WTC11 (cell line): Measurements from ENCODE around the gene ZNHIT2. TPM values are rescaled to one million over a fixed set of nuclear protein-coding genes. Genes with fewer than 3 reads are reported as not detected.

Experiments
- ATAC-seq: fragments of 200-7000 bp; cut with Tn5 transposase; 2 replicates; pipeline ENCODE4 v1.10.0; 2021; ENCODE audit warnings: mild to moderate bottlenecking, moderate library complexity
- CTCF ChIA-PET: fragments of 300-600 bp; sonication (Branson Sonifier 250); formaldehyde crosslinking; loops from one replicate; lab custom pipeline; 2021; ENCODE audit warnings: antibody characterized with exemption; lab: Charles Lee
- POLR2A ChIA-PET: fragments of 350-600 bp; sonication (Branson Sonifier 250); formaldehyde crosslinking; loops from one replicate; lab custom pipeline; 2021; ENCODE audit warnings: antibody characterized with exemption; lab: Charles Lee
- DNase-seq: peaks from one replicate; pipeline ENCODE4 v3.0.0; 2021; ENCODE audit warnings: low spot score
- H3K27ac Mint-ChIP-seq: 2 replicates; pipeline ENCODE4 v1.8.0; 2021; ENCODE audit warnings: mixed read lengths
- H3K27me3 Mint-ChIP-seq: 2 replicates; pipeline ENCODE4 v1.8.0; 2021; ENCODE audit warnings: low read depth, mild to moderate bottlenecking, moderate library complexity, mixed read lengths
- H3K36me3 Mint-ChIP-seq: 2 replicates; pipeline ENCODE4 v1.8.0; 2021; ENCODE audit warnings: mixed read lengths
- H3K4me1 Mint-ChIP-seq: 2 replicates; pipeline ENCODE4 v1.8.0; 2022; ENCODE audit warnings: mixed read lengths
- H3K4me3 Mint-ChIP-seq: 2 replicates; pipeline ENCODE4 v1.8.0; 2021; ENCODE audit warnings: mild to moderate bottlenecking, moderate library complexity, mixed read lengths
- H3K9me3 Mint-ChIP-seq: 2 replicates; pipeline ENCODE4 v1.8.0; 2021; ENCODE audit warnings: mixed read lengths
- ARID4B ChIP-seq: sonication (generic); formaldehyde crosslinking; IDR thresholded peaks from 2 replicates; pipeline ENCODE4 v1.8.0; 2023; ENCODE audit warnings: missing genetic modification reagents, mild to moderate bottlenecking, borderline replicate concordance
- ATF2 ChIP-seq: sonication (generic); formaldehyde crosslinking; IDR thresholded peaks from 2 replicates; pipeline ENCODE4 v1.8.1; 2022; ENCODE audit warnings: low read depth, missing genetic modification reagents, borderline replicate concordance
- CTCF ChIP-seq: fragments of 200-600 bp; IDR thresholded peaks from 2 replicates; pipeline ENCODE4 v1.8.0; 2022; ENCODE audit warnings: antibody characterized with exemption
- E2F1 ChIP-seq: sonication (generic); formaldehyde crosslinking; IDR thresholded peaks from 2 replicates; pipeline ENCODE4 v1.8.0; 2022; ENCODE audit warnings: mild to moderate bottlenecking, missing genetic modification reagents
- FOXK1 ChIP-seq: sonication (generic); formaldehyde crosslinking; IDR thresholded peaks from 2 replicates; pipeline ENCODE4 v1.8.0; 2022; ENCODE audit warnings: mild to moderate bottlenecking, moderate library complexity, missing genetic modification reagents
- GABPB1 ChIP-seq: sonication (generic); formaldehyde crosslinking; IDR thresholded peaks from 2 replicates; pipeline ENCODE4 v1.8.1; 2023; ENCODE audit warnings: mild to moderate bottlenecking, missing genetic modification reagents
- GRHL2 ChIP-seq: fragments of 250-450 bp; sonication (Bioruptor Pico); IDR thresholded peaks from 2 replicates; pipeline ENCODE4 v1.8.0; 2022; ENCODE audit warnings: mild to moderate bottlenecking, moderate library complexity; ENCODE audit not compliant: insufficient replicate concordance, severe bottlenecking
- IRF1 ChIP-seq: sonication (generic); formaldehyde crosslinking; IDR thresholded peaks from 2 replicates; pipeline ENCODE4 v1.8.0; 2023; ENCODE audit warnings: missing genetic modification reagents
- JAZF1 ChIP-seq: fragments of 250-450 bp; sonication (Bioruptor Pico); IDR thresholded peaks from 2 replicates; pipeline ENCODE4 v1.9.0; 2021; ENCODE audit warnings: moderate library complexity, mild to moderate bottlenecking, inconsistent platforms
- NFE2L1 ChIP-seq: sonication (generic); formaldehyde crosslinking; IDR thresholded peaks from 2 replicates; pipeline ENCODE4 v1.8.1; 2023; ENCODE audit warnings: missing genetic modification reagents
- PREB ChIP-seq: sonication (generic); formaldehyde crosslinking; IDR thresholded peaks from 2 replicates; pipeline ENCODE4 v1.8.1; 2022; ENCODE audit warnings: mild to moderate bottlenecking, missing genetic modification reagents, moderate library complexity, borderline replicate concordance
- RELA ChIP-seq: sonication (generic); formaldehyde crosslinking; IDR thresholded peaks from 2 replicates; pipeline ENCODE4 v1.8.1; 2022; ENCODE audit warnings: missing genetic modification reagents, mild to moderate bottlenecking, borderline replicate concordance
- SMAD3 ChIP-seq: sonication (generic); formaldehyde crosslinking; IDR thresholded peaks from 2 replicates; pipeline ENCODE4 v1.8.0; 2022; ENCODE audit warnings: missing genetic modification reagents, mild to moderate bottlenecking, borderline replicate concordance
- USF2 ChIP-seq: sonication (generic); formaldehyde crosslinking; IDR thresholded peaks from 2 replicates; pipeline ENCODE4 v1.8.1; 2023; ENCODE audit warnings: mild to moderate bottlenecking, missing genetic modification reagents, moderate library complexity
- ZNF281 ChIP-seq: sonication (generic); formaldehyde crosslinking; IDR thresholded peaks from 2 replicates; pipeline ENCODE4 v1.8.0; 2023; ENCODE audit warnings: mild to moderate bottlenecking, missing genetic modification reagents
- ZNF425 ChIP-seq: fragments of 250-450 bp; sonication (Bioruptor Pico); conservative IDR thresholded peaks from 2 replicates; pipeline ENCODE4 v1.9.0; 2021; ENCODE audit warnings: mild to moderate bottlenecking
- total RNA-seq: library from RNA; stranded (reverse); gene quantifications from 3 replicates; pipeline ENCODE4 v1.2.3, GENCODE V29; 2021

ZNHIT2 gene
- total RNA-seq, 1 experiment from 2014 or later = 16.7 TPM

GRCh38 chr11:65078786-65079342, 38.6 kb downstream of the ZNHIT2 start:
- Mint-ChIP-seq H3K9me3 (no peaks in the 10 kb centered on the region), H3K4me1 (peaks cover 15% of the 10 kb centered on the region), H3K27ac (peak overlapping the region; percentile 54), H3K27me3 (no peaks in the 10 kb centered on the region), H3K36me3 (peaks cover 61% of the 10 kb centered on the region), H3K4me3 (no peak overlapping the region)
- ATAC-seq = no peak
- no peak for DNase-seq
- TF ChIP-seq GRHL2 (CRISPR knock-in tag) = no peak
- no peak for TF ChIP-seq E2F1 (CRISPR knock-in tag)
- no peak for TF ChIP-seq IRF1 (CRISPR knock-in tag)
- TF ChIP-seq GABPB1 (CRISPR knock-in tag) = no peak
- TF ChIP-seq USF2 (CRISPR knock-in tag) = no peak
- no peak for TF ChIP-seq PREB (CRISPR knock-in tag)
- TF ChIP-seq FOXK1 = no peak
- no peak for TF ChIP-seq RELA (CRISPR knock-in tag)
- TF ChIP-seq JAZF1 (CRISPR knock-in tag) = no peak
- no peak for TF ChIP-seq ATF2 (CRISPR knock-in tag)
- POLR2A ChIA-PET = no interaction called here
- CTCF ChIA-PET = interaction anchor here (0.6 to 1.8 kb wide), 3 partner anchors 10 to 249 kb away, joined by 3 to 4 read pairs (median 4); a partner anchor contains a TSS

GRCh38 chr11:65078151-65078550, 39.4 kb downstream of the ZNHIT2 start:
- Mint-ChIP-seq H3K36me3 (peaks cover 61% of the 10 kb centered on the region), H3K4me1 (peaks cover 14% of the 10 kb centered on the region), H3K27me3 (no peaks in the 10 kb centered on the region), H3K4me3 (no peak overlapping the region), H3K9me3 (no peaks in the 10 kb centered on the region), H3K27ac (peak overlapping the region; percentile 54; the same call in 1 of the 2 replicates)
- DNase-seq (peak; percentile 73), ATAC-seq (peak; percentile 89)
- ChIA-PET CTCF (interaction anchor here (0.6 to 1.8 kb wide), 4 partner anchors 11 to 249 kb away, joined by 3 to 4 read pairs (median 4); a partner anchor contains a TSS), POLR2A (no interaction called here)
- TF ChIP-seq GRHL2 (CRISPR knock-in tag) (no peak), ZNF281 (CRISPR knock-in tag) (no peak), SMAD3 (no peak), CTCF (peak; percentile 88), ZNF425 (CRISPR knock-in tag) (no peak), ARID4B (CRISPR knock-in tag) (no peak), NFE2L1 (no peak)
